Esophagus muscularis mucosa (tissue), 3 donors: ENCODE measurements around the gene SLCO3A1.

ENCODE experiments used
- POLR2A ChIP-seq: fragments of 450-650 bp; IDR thresholded peaks from one replicate; pipeline ENCODE4 v1.6.1; 2017; ENCODE audit warnings: antibody characterized with exemption, moderate library complexity, mild to moderate bottlenecking, low read depth
- TF ChIP-seq, protein P1 (sequence below), 3 experiments: fragments of 200-600 bp in 2 of 3; fragments of 450-650 bp in 1 of 3; sonication (generic) in 2 of 3; IDR thresholded peaks; one replicate each; pipeline ENCODE4 v1.5.1; 2017 to 2019; ENCODE audit warnings: antibody characterized with exemption in 3 of 3, mild to moderate bottlenecking in 2 of 3, moderate library complexity in 1 of 3

DNA sequence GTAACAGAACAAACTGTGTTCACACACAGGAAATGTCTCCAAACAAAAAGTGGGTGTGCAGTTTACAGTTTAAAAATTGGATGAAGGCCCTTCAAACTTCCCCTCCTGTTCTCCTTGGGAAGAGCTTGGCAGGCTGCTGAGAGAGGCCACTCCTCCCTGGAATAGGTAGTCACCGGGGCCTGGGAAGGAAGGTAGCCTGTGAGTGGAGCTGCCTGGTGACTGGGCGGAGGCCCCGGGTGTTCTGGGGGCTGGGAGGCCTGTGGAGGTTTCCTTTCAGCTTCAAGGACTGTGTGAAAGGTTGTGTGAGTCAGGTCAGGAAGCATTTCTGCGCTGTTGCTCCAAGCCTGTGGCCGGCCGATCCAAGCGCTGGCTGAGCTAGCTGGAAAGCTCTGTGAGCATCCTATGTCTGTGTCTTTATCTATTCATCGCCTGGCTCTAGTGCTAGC lies 14.1 kb downstream of the SLCO3A1 start:
- TF ChIP-seq, protein P1, sequence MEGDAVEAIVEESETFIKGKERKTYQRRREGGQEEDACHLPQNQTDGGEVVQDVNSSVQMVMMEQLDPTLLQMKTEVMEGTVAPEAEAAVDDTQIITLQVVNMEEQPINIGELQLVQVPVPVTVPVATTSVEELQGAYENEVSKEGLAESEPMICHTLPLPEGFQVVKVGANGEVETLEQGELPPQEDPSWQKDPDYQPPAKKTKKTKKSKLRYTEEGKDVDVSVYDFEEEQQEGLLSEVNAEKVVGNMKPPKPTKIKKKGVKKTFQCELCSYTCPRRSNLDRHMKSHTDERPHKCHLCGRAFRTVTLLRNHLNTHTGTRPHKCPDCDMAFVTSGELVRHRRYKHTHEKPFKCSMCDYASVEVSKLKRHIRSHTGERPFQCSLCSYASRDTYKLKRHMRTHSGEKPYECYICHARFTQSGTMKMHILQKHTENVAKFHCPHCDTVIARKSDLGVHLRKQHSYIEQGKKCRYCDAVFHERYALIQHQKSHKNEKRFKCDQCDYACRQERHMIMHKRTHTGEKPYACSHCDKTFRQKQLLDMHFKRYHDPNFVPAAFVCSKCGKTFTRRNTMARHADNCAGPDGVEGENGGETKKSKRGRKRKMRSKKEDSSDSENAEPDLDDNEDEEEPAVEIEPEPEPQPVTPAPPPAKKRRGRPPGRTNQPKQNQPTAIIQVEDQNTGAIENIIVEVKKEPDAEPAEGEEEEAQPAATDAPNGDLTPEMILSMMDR (IDR thresholded peaks at IDR 0.05): no peak
- TF ChIP-seq POLR2A: no peak
